ENCODE measurements around the gene LSAMP.

GRCh38 chr3:115898656-115899410, 546.5 kb downstream of the LSAMP start:
- no peak for TF ChIP-seq POLR2AphosphoS5 (IDR thresholded peaks at IDR 0.05)
- no peak for TF ChIP-seq CTCF (IDR thresholded peaks at IDR 0.05)
- TF ChIP-seq POLR2A (IDR thresholded peaks at IDR 0.05): no peak
- no peak for TF ChIP-seq EP300 (IDR thresholded peaks at IDR 0.05)
